H1 (cell line): ENCODE data around the gene TXNDC8. TPM values are rescaled to one million over a fixed set of nuclear protein-coding genes. Genes with fewer than 3 reads are reported as not detected.

ENCODE experiments used
- polyA plus RNA-seq, 7 experiments: library from polyadenylated mRNA; depleted of rRNA in 3 of 7; stranded (reverse) in 5 of 7; unstranded in 2 of 7; fragments of >200 nt in 5 of 7; fragments of 200-250 nt in 2 of 7; gene quantifications; 1 replicate in 5 of 7; 2 replicates in 1 of 7; 4 replicates in 1 of 7; pipeline versions ENCODE4 v1.2.1 to v1.2.3, GENCODE V29; 2011 to 2013; ENCODE audit warnings: missing spikeins in 2 of 7, mixed read lengths in 2 of 7
- small RNA-seq: library from polyadenylated mRNA; stranded (forward); fragments of <200 nt; extraction: miRNeasy Mini kit (QIAGEN cat#:217004); gene quantifications from one replicate; pipeline ENCODE3, GENCODE V24; 2013; ENCODE audit not compliant: insufficient read depth
- total RNA-seq: library from RNA; stranded (reverse); fragmentation: NEBNext Ultra II Directional; extraction: Animal tissue kit (Norgen Biotek cat#: 25700); gene quantifications from 2 replicates; pipeline ENCODE4 v1.2.1, GENCODE V29; 2021

TXNDC8 gene
- total and polyA plus RNA-seq, 2 of the 8 experiments (the other 6 are each of a cell fraction or from before 2014, with no cell fraction given) = not detected

Small RNA genes lying within 50 kb of the gene (small RNA-seq; reads per million reads assigned to genes)
- not detected for gene RNU6-1039P

Other genes starting within 250 kb of the TXNDC8 start
- gene C9orf152, start 129.7 kb downstream of the TXNDC8 start, total RNA-seq = not detected in 2 replicates
- gene C9orf152, start 129.7 kb downstream of the TXNDC8 start, polyA plus RNA-seq (2011; rRNA removed) = not detected in 2 replicates
- 295 and 297 TPM in 2 replicates for gene TXN, start 81.4 kb downstream of the TXNDC8 start, total RNA-seq
- 226 and 419 TPM in 2 replicates for gene TXN, start 81.4 kb downstream of the TXNDC8 start, polyA plus RNA-seq (2011; rRNA removed)
- 0.36 and 0.37 TPM in 2 replicates for gene SVEP1, start 241.9 kb upstream of the TXNDC8 start, total RNA-seq
- gene SVEP1, start 241.9 kb upstream of the TXNDC8 start, polyA plus RNA-seq (2011; rRNA removed) = 0.11 and 0.19 TPM in 2 replicates